WTC11 (cell line): ENCODE results near the gene ZNF576. TPM values are rescaled to one million over a fixed set of nuclear protein-coding genes. Genes with fewer than 3 reads are reported as not detected.

ENCODE experiments used
- ATAC-seq: fragments of 200-7000 bp; cut with Tn5 transposase; 2 replicates; pipeline ENCODE4 v1.10.0; 2021; ENCODE audit warnings: mild to moderate bottlenecking, moderate library complexity
- CTCF ChIA-PET: fragments of 300-600 bp; sonication (Branson Sonifier 250); formaldehyde crosslinking; loops from one replicate; lab custom pipeline; 2021; ENCODE audit warnings: antibody characterized with exemption; lab: Charles Lee
- POLR2A ChIA-PET: fragments of 350-600 bp; sonication (Branson Sonifier 250); formaldehyde crosslinking; loops from one replicate; lab custom pipeline; 2021; ENCODE audit warnings: antibody characterized with exemption; lab: Charles Lee
- DNase-seq: peaks from one replicate; pipeline ENCODE4 v3.0.0; 2021; ENCODE audit warnings: low spot score
- H3K27ac Mint-ChIP-seq: 2 replicates; pipeline ENCODE4 v1.8.0; 2021; ENCODE audit warnings: mixed read lengths
- H3K27me3 Mint-ChIP-seq: 2 replicates; pipeline ENCODE4 v1.8.0; 2021; ENCODE audit warnings: low read depth, mild to moderate bottlenecking, moderate library complexity, mixed read lengths
- H3K36me3 Mint-ChIP-seq: 2 replicates; pipeline ENCODE4 v1.8.0; 2021; ENCODE audit warnings: mixed read lengths
- H3K4me1 Mint-ChIP-seq: 2 replicates; pipeline ENCODE4 v1.8.0; 2022; ENCODE audit warnings: mixed read lengths
- H3K4me3 Mint-ChIP-seq: 2 replicates; pipeline ENCODE4 v1.8.0; 2021; ENCODE audit warnings: mild to moderate bottlenecking, moderate library complexity, mixed read lengths
- H3K9me3 Mint-ChIP-seq: 2 replicates; pipeline ENCODE4 v1.8.0; 2021; ENCODE audit warnings: mixed read lengths
- ATF1 ChIP-seq: sonication (generic); formaldehyde crosslinking; IDR thresholded peaks from 2 replicates; pipeline ENCODE4 v1.8.1; 2023; ENCODE audit warnings: mild to moderate bottlenecking, moderate library complexity, missing genetic modification reagents
- CBFB ChIP-seq: sonication (generic); formaldehyde crosslinking; IDR thresholded peaks from 2 replicates; pipeline ENCODE4 v1.8.1; 2022; ENCODE audit warnings: mild to moderate bottlenecking, low read depth, missing genetic modification reagents
- ETV6 ChIP-seq: sonication (generic); formaldehyde crosslinking; IDR thresholded peaks from 2 replicates; pipeline ENCODE4 v1.8.1; 2022; ENCODE audit warnings: mild to moderate bottlenecking, missing genetic modification reagents
- JUN ChIP-seq: sonication (generic); formaldehyde crosslinking; IDR thresholded peaks from 2 replicates; pipeline ENCODE4 v1.8.0; 2023; ENCODE audit warnings: mild to moderate bottlenecking, missing genetic modification reagents
- MYBL2 ChIP-seq: sonication (generic); formaldehyde crosslinking; IDR thresholded peaks from 2 replicates; pipeline ENCODE4 v1.8.1; 2023; ENCODE audit warnings: mild to moderate bottlenecking, moderate library complexity, missing genetic modification reagents
- TEAD1 ChIP-seq: sonication (generic); formaldehyde crosslinking; IDR thresholded peaks from 2 replicates; pipeline ENCODE4 v1.8.0; 2022; ENCODE audit warnings: mild to moderate bottlenecking, missing genetic modification reagents
- ZNF219 ChIP-seq: sonication (generic); formaldehyde crosslinking; IDR thresholded peaks from 2 replicates; pipeline ENCODE4 v1.8.0; 2023; ENCODE audit warnings: missing genetic modification reagents, mild to moderate bottlenecking, borderline replicate concordance
- ZNF232 ChIP-seq: sonication (generic); formaldehyde crosslinking; IDR thresholded peaks from 2 replicates; pipeline ENCODE4 v1.8.0; 2022; ENCODE audit warnings: mild to moderate bottlenecking, missing genetic modification reagents
- ZNF317 ChIP-seq: sonication (generic); formaldehyde crosslinking; IDR thresholded peaks from 2 replicates; pipeline ENCODE4 v1.8.1; 2023; ENCODE audit warnings: low read depth, mild to moderate bottlenecking, moderate library complexity, missing genetic modification reagents, borderline replicate concordance
- ZNF671 ChIP-seq: fragments of 250-450 bp; sonication (Bioruptor Pico); IDR thresholded peaks from 2 replicates; pipeline ENCODE4 v1.8.0; 2021; ENCODE audit warnings: mild to moderate bottlenecking
- total RNA-seq: library from RNA; stranded (reverse); gene quantifications from 3 replicates; pipeline ENCODE4 v1.2.3, GENCODE V29; 2021
- TF ChIP-seq, protein P1 (sequence below): fragments of 250-450 bp; sonication (Bioruptor Pico); IDR thresholded peaks from 2 replicates; pipeline ENCODE4 v1.9.0; 2021; ENCODE audit warnings: mild to moderate bottlenecking, borderline replicate concordance
- TF ChIP-seq, protein P2 (sequence below): fragments of 250-450 bp; sonication (Bioruptor Pico); IDR thresholded peaks from 2 replicates; pipeline ENCODE4 v1.9.0; 2021; ENCODE audit warnings: moderate library complexity, mild to moderate bottlenecking, inconsistent platforms, borderline replicate concordance
- TF ChIP-seq, protein P3 (sequence below): sonication (generic); formaldehyde crosslinking; IDR thresholded peaks from 2 replicates; pipeline ENCODE4 v1.8.1; 2022; ENCODE audit warnings: mild to moderate bottlenecking, moderate library complexity, missing genetic modification reagents
- TF ChIP-seq, protein P4 (sequence below): sonication (generic); formaldehyde crosslinking; IDR thresholded peaks from 2 replicates; pipeline ENCODE4 v1.8.0; 2023; ENCODE audit warnings: mild to moderate bottlenecking, missing genetic modification reagents
- TF ChIP-seq, protein P5 (sequence below): sonication (generic); formaldehyde crosslinking; IDR thresholded peaks from 2 replicates; pipeline ENCODE4 v1.8.0; 2022; ENCODE audit warnings: missing genetic modification reagents
- TF ChIP-seq, protein P6 (sequence below): fragments of 200-600 bp; IDR thresholded peaks from 2 replicates; pipeline ENCODE4 v1.8.0; 2022; ENCODE audit warnings: antibody characterized with exemption
- TF ChIP-seq, protein P7 (sequence below): sonication (generic); formaldehyde crosslinking; IDR thresholded peaks from 2 replicates; pipeline ENCODE4 v1.8.0; 2022; ENCODE audit warnings: mild to moderate bottlenecking, missing genetic modification reagents

ZNF576 gene
- total RNA-seq, 1 experiment from 2014 or later = 15.9 TPM

DNA sequence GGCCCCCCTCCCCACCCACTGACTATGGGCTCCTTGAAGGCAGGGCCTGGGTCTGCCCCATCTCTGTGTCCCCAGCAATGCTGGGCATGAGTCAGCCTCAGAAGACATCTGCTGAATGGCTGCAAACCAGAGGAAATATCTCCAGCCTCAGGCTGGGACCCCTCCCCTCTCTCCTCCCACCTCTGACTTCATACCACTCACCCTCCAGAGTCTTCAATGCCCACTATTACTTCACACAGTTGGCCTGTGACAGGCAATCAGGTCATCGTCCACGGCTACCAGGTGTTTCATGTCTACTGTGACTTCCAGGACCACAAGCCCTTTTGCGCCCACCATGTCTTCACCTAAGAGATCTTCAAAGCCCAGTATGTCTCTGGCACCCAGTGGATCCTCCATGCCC is 15.4 kb downstream of the ZNF576 start, which contains the start of gene SRRM5:
SRRM5 (plus strand) TSS at position 301 of the 400 bp plus-strand sequence; CDS start at position 335, 34 bp downstream.
- ATAC-seq (no peak), DNase-seq (no peak)
- peaks cover 24% of the 10 kb centered on the region for H3K9me3 Mint-ChIP-seq
- H3K4me1 Mint-ChIP-seq = peaks cover 6% of the 10 kb centered on the region; the same call in 1 of the 2 replicates
- CTCF ChIA-PET = no interaction called here
- POLR2A ChIA-PET = no interaction called here
- H3K27me3 Mint-ChIP-seq = no peaks in the 10 kb centered on the region; the same call in 1 of the 2 replicates
- 0 out of 2 replicates have a peak within 1 kb of the TSS, but pooled peaks have one; percentile 28 for H3K27ac Mint-ChIP-seq
- TF ChIP-seq MYBL2 (CRISPR knock-in tag) (no peak), ZNF317 (CRISPR knock-in tag) (no peak), JUN (CRISPR knock-in tag) (no peak), ETV6 (CRISPR knock-in tag) (no peak), ZNF671 (CRISPR knock-in tag) (no peak), TEAD1 (CRISPR knock-in tag) (no peak)
- TF ChIP-seq, protein P1, sequence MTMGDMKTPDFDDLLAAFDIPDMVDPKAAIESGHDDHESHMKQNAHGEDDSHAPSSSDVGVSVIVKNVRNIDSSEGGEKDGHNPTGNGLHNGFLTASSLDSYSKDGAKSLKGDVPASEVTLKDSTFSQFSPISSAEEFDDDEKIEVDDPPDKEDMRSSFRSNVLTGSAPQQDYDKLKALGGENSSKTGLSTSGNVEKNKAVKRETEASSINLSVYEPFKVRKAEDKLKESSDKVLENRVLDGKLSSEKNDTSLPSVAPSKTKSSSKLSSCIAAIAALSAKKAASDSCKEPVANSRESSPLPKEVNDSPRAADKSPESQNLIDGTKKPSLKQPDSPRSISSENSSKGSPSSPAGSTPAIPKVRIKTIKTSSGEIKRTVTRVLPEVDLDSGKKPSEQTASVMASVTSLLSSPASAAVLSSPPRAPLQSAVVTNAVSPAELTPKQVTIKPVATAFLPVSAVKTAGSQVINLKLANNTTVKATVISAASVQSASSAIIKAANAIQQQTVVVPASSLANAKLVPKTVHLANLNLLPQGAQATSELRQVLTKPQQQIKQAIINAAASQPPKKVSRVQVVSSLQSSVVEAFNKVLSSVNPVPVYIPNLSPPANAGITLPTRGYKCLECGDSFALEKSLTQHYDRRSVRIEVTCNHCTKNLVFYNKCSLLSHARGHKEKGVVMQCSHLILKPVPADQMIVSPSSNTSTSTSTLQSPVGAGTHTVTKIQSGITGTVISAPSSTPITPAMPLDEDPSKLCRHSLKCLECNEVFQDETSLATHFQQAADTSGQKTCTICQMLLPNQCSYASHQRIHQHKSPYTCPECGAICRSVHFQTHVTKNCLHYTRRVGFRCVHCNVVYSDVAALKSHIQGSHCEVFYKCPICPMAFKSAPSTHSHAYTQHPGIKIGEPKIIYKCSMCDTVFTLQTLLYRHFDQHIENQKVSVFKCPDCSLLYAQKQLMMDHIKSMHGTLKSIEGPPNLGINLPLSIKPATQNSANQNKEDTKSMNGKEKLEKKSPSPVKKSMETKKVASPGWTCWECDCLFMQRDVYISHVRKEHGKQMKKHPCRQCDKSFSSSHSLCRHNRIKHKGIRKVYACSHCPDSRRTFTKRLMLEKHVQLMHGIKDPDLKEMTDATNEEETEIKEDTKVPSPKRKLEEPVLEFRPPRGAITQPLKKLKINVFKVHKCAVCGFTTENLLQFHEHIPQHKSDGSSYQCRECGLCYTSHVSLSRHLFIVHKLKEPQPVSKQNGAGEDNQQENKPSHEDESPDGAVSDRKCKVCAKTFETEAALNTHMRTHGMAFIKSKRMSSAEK (CRISPR knock-in tag) = no peak
- TF ChIP-seq, protein P2, sequence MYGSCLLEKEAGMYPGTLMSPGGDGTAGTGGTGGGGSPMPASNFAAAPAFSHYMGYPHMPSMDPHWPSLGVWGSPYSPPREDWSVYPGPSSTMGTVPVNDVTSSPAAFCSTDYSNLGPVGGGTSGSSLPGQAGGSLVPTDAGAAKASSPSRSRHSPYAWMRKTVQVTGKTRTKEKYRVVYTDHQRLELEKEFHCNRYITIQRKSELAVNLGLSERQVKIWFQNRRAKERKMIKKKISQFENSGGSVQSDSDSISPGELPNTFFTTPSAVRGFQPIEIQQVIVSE (CRISPR knock-in tag) = no peak
- TF ChIP-seq, protein P3, sequence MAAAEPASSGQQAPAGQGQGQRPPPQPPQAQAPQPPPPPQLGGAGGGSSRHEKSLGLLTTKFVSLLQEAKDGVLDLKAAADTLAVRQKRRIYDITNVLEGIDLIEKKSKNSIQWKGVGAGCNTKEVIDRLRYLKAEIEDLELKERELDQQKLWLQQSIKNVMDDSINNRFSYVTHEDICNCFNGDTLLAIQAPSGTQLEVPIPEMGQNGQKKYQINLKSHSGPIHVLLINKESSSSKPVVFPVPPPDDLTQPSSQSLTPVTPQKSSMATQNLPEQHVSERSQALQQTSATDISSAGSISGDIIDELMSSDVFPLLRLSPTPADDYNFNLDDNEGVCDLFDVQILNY (CRISPR knock-in tag) = no peak
- TF ChIP-seq, protein P4, sequence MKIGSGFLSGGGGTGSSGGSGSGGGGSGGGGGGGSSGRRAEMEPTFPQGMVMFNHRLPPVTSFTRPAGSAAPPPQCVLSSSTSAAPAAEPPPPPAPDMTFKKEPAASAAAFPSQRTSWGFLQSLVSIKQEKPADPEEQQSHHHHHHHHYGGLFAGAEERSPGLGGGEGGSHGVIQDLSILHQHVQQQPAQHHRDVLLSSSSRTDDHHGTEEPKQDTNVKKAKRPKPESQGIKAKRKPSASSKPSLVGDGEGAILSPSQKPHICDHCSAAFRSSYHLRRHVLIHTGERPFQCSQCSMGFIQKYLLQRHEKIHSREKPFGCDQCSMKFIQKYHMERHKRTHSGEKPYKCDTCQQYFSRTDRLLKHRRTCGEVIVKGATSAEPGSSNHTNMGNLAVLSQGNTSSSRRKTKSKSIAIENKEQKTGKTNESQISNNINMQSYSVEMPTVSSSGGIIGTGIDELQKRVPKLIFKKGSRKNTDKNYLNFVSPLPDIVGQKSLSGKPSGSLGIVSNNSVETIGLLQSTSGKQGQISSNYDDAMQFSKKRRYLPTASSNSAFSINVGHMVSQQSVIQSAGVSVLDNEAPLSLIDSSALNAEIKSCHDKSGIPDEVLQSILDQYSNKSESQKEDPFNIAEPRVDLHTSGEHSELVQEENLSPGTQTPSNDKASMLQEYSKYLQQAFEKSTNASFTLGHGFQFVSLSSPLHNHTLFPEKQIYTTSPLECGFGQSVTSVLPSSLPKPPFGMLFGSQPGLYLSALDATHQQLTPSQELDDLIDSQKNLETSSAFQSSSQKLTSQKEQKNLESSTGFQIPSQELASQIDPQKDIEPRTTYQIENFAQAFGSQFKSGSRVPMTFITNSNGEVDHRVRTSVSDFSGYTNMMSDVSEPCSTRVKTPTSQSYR (CRISPR knock-in tag) = no peak
- TF ChIP-seq, protein P5, sequence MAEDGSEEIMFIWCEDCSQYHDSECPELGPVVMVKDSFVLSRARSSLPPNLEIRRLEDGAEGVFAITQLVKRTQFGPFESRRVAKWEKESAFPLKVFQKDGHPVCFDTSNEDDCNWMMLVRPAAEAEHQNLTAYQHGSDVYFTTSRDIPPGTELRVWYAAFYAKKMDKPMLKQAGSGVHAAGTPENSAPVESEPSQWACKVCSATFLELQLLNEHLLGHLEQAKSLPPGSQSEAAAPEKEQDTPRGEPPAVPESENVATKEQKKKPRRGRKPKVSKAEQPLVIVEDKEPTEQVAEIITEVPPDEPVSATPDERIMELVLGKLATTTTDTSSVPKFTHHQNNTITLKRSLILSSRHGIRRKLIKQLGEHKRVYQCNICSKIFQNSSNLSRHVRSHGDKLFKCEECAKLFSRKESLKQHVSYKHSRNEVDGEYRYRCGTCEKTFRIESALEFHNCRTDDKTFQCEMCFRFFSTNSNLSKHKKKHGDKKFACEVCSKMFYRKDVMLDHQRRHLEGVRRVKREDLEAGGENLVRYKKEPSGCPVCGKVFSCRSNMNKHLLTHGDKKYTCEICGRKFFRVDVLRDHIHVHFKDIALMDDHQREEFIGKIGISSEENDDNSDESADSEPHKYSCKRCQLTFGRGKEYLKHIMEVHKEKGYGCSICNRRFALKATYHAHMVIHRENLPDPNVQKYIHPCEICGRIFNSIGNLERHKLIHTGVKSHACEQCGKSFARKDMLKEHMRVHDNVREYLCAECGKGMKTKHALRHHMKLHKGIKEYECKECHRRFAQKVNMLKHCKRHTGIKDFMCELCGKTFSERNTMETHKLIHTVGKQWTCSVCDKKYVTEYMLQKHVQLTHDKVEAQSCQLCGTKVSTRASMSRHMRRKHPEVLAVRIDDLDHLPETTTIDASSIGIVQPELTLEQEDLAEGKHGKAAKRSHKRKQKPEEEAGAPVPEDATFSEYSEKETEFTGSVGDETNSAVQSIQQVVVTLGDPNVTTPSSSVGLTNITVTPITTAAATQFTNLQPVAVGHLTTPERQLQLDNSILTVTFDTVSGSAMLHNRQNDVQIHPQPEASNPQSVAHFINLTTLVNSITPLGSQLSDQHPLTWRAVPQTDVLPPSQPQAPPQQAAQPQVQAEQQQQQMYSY (CRISPR knock-in tag) = no peak
- no peak within 1 kb of the TSS for H3K4me3 Mint-ChIP-seq
- H3K36me3 Mint-ChIP-seq = peaks cover 27% of the 10 kb centered on the region

DNA sequence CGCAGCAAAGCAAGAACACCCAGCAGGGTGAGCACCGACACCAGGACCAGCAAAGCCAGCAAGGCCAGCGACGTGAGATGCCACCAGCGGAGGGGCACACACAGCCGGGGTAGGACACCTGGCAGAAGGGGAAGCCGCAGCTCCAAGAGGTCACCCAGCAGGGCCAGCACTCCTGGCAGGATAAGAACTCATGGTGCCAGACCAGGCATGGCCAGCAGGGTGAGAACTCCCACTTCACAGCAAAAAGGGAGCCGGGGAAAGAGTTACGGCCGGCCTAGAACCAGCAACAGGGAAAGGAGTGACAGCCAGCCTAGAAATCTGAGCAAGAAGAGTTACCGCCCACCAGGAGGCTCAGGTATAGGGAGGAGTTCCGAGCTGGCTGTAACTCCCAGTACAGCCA is 16.0 kb downstream of the ZNF576 start:
- POLR2A ChIA-PET = no interaction called here
- DNase-seq = no peak
- H3K4me1 Mint-ChIP-seq = peaks cover 6% of the 10 kb centered on the region; the same call in 1 of the 2 replicates
- CTCF ChIA-PET = no interaction called here
- H3K27ac Mint-ChIP-seq = no peak overlapping the region
- no peak overlapping the region for H3K4me3 Mint-ChIP-seq
- H3K36me3 Mint-ChIP-seq = peaks cover 27% of the 10 kb centered on the region
- no peak for ATAC-seq
- H3K9me3 Mint-ChIP-seq = peaks cover 24% of the 10 kb centered on the region
- H3K27me3 Mint-ChIP-seq = no peaks in the 10 kb centered on the region; the same call in 1 of the 2 replicates
- TF ChIP-seq CBFB (CRISPR knock-in tag) (no peak), ATF1 (CRISPR knock-in tag) (no peak), ZNF232 (no peak), MYBL2 (CRISPR knock-in tag) (no peak), ZNF219 (no peak)
- TF ChIP-seq, protein P6, sequence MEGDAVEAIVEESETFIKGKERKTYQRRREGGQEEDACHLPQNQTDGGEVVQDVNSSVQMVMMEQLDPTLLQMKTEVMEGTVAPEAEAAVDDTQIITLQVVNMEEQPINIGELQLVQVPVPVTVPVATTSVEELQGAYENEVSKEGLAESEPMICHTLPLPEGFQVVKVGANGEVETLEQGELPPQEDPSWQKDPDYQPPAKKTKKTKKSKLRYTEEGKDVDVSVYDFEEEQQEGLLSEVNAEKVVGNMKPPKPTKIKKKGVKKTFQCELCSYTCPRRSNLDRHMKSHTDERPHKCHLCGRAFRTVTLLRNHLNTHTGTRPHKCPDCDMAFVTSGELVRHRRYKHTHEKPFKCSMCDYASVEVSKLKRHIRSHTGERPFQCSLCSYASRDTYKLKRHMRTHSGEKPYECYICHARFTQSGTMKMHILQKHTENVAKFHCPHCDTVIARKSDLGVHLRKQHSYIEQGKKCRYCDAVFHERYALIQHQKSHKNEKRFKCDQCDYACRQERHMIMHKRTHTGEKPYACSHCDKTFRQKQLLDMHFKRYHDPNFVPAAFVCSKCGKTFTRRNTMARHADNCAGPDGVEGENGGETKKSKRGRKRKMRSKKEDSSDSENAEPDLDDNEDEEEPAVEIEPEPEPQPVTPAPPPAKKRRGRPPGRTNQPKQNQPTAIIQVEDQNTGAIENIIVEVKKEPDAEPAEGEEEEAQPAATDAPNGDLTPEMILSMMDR = no peak
- TF ChIP-seq, protein P7, sequence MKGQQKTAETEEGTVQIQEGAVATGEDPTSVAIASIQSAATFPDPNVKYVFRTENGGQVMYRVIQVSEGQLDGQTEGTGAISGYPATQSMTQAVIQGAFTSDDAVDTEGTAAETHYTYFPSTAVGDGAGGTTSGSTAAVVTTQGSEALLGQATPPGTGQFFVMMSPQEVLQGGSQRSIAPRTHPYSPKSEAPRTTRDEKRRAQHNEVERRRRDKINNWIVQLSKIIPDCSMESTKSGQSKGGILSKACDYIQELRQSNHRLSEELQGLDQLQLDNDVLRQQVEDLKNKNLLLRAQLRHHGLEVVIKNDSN = no peak
